Activated naive CD8-positive, alpha-beta T cell (primary cell): ENCODE data around the gene KDM5C.

ENCODE experiments used
- H3K27ac Mint-ChIP-seq: one replicate; pipeline ENCODE4 v1.8.0; 2021; ENCODE audit warnings: mixed read lengths
- H3K27me3 Mint-ChIP-seq: one replicate; pipeline ENCODE4 v1.8.0; 2021; ENCODE audit warnings: mixed read lengths
- H3K36me3 Mint-ChIP-seq: one replicate; pipeline ENCODE4 v1.8.0; 2021; ENCODE audit warnings: mixed read lengths
- H3K4me1 Mint-ChIP-seq: one replicate; pipeline ENCODE4 v1.8.0; 2021; ENCODE audit warnings: low read depth, mixed read lengths
- H3K4me3 Mint-ChIP-seq: one replicate; pipeline ENCODE4 v1.8.0; 2021; ENCODE audit warnings: mild to moderate bottlenecking, mixed read lengths
- H3K9me3 Mint-ChIP-seq: one replicate; pipeline ENCODE4 v1.8.0; 2021; ENCODE audit warnings: low read depth, mixed read lengths

Gene KDM5C

GRCh38 chrX:53224860-53225797, at the start of gene KDM5C:
Gene KDM5C (minus strand): TSS chrX:53225207. CDS start chrX:53224889, 318 bp downstream.
- Mint-ChIP-seq H3K27ac (peak within 1 kb of the TSS; percentile 98), H3K4me3 (peak within 1 kb of the TSS; percentile 95), H3K27me3 (no peaks in the 10 kb centered on the region), H3K36me3 (no peaks in the 10 kb centered on the region), H3K4me1 (peaks cover 26% of the 10 kb centered on the region), H3K9me3 (no peaks in the 10 kb centered on the region)

GRCh38 chrX:53272808-53273337, 47.9 kb upstream of the KDM5C start:
- H3K36me3 Mint-ChIP-seq: no peaks in the 10 kb centered on the region
- H3K27me3 Mint-ChIP-seq: no peaks in the 10 kb centered on the region
- no peak overlapping the region for H3K27ac Mint-ChIP-seq
- no peaks in the 10 kb centered on the region for H3K4me1 Mint-ChIP-seq
- no peaks in the 10 kb centered on the region for H3K9me3 Mint-ChIP-seq
- no peak overlapping the region for H3K4me3 Mint-ChIP-seq

- Mint-ChIP-seq H3K27ac (no peak overlapping the region), H3K36me3 (no peaks in the 10 kb centered on the region)
These were observed 44.6 kb upstream of the KDM5C start for GRCh38 chrX:53269536-53270107.

GRCh38 chrX:53268173-53268572, 43.2 kb upstream of the KDM5C start:
- H3K27ac Mint-ChIP-seq: no peak overlapping the region
- peaks cover 11% of the 10 kb centered on the region for H3K4me1 Mint-ChIP-seq
- H3K27me3 Mint-ChIP-seq: no peaks in the 10 kb centered on the region
- H3K36me3 Mint-ChIP-seq: no peaks in the 10 kb centered on the region
- no peak overlapping the region for H3K4me3 Mint-ChIP-seq
- no peaks in the 10 kb centered on the region for H3K9me3 Mint-ChIP-seq

More at GRCh38 chrX:53269536-53270107, 44.6 kb upstream of the KDM5C start:
- Mint-ChIP-seq H3K4me1 (peaks cover under 1% of the 10 kb centered on the region), H3K4me3 (no peak overlapping the region), H3K9me3 (no peaks in the 10 kb centered on the region), H3K27me3 (no peaks in the 10 kb centered on the region)

GRCh38 chrX:53266914-53267313, 41.9 kb upstream of the KDM5C start:
- Mint-ChIP-seq H3K27me3 (no peaks in the 10 kb centered on the region), H3K36me3 (no peaks in the 10 kb centered on the region), H3K9me3 (no peaks in the 10 kb centered on the region), H3K4me3 (no peak overlapping the region), H3K27ac (no peak overlapping the region), H3K4me1 (peaks cover 24% of the 10 kb centered on the region)

- Mint-ChIP-seq H3K4me1 (peaks cover 31% of the 10 kb centered on the region), H3K4me3 (no peak overlapping the region), H3K9me3 (no peaks in the 10 kb centered on the region), H3K27ac (no peak overlapping the region), H3K27me3 (no peaks in the 10 kb centered on the region), H3K36me3 (no peaks in the 10 kb centered on the region)
These were observed 41.0 kb upstream of the KDM5C start for GRCh38 chrX:53265771-53266574.

GRCh38 chrX:53263597-53264094, 38.6 kb upstream of the KDM5C start:
- Mint-ChIP-seq H3K9me3 (no peaks in the 10 kb centered on the region), H3K36me3 (no peaks in the 10 kb centered on the region), H3K4me3 (no peak overlapping the region), H3K27ac (peak overlapping the region; percentile 42), H3K4me1 (peaks cover 31% of the 10 kb centered on the region), H3K27me3 (no peaks in the 10 kb centered on the region)

GRCh38 chrX:53262918-53263394, 37.9 kb upstream of the KDM5C start:
- H3K27ac Mint-ChIP-seq: peak overlapping the region; percentile 70
- H3K27me3 Mint-ChIP-seq: no peaks in the 10 kb centered on the region
- peaks cover 31% of the 10 kb centered on the region for H3K4me1 Mint-ChIP-seq
- H3K36me3 Mint-ChIP-seq: no peaks in the 10 kb centered on the region
- H3K9me3 Mint-ChIP-seq: no peaks in the 10 kb centered on the region
- no peak overlapping the region for H3K4me3 Mint-ChIP-seq

GRCh38 chrX:53262189-53262917, 37.3 kb upstream of the KDM5C start:
- Mint-ChIP-seq H3K27ac (peak overlapping the region; percentile 70), H3K4me1 (peaks cover 31% of the 10 kb centered on the region), H3K36me3 (no peaks in the 10 kb centered on the region), H3K4me3 (no peak overlapping the region), H3K9me3 (no peaks in the 10 kb centered on the region), H3K27me3 (no peaks in the 10 kb centered on the region)

- H3K27me3 Mint-ChIP-seq: no peaks in the 10 kb centered on the region
- peaks cover 31% of the 10 kb centered on the region for H3K4me1 Mint-ChIP-seq
- H3K4me3 Mint-ChIP-seq: no peak overlapping the region
- H3K9me3 Mint-ChIP-seq: no peaks in the 10 kb centered on the region
- H3K36me3 Mint-ChIP-seq: no peaks in the 10 kb centered on the region
- no peak overlapping the region for H3K27ac Mint-ChIP-seq
These were observed 36.5 kb upstream of the KDM5C start for GRCh38 chrX:53261355-53261972.

GRCh38 chrX:53260836-53261235, 35.8 kb upstream of the KDM5C start:
- H3K36me3 Mint-ChIP-seq: no peaks in the 10 kb centered on the region
- no peaks in the 10 kb centered on the region for H3K27me3 Mint-ChIP-seq
- no peak overlapping the region for H3K4me3 Mint-ChIP-seq
- no peak overlapping the region for H3K27ac Mint-ChIP-seq
- no peaks in the 10 kb centered on the region for H3K9me3 Mint-ChIP-seq
- peaks cover 31% of the 10 kb centered on the region for H3K4me1 Mint-ChIP-seq

GRCh38 chrX:53257670-53258423, 32.8 kb upstream of the KDM5C start:
- Mint-ChIP-seq H3K9me3 (no peaks in the 10 kb centered on the region), H3K27ac (no peak overlapping the region), H3K4me1 (peaks cover 17% of the 10 kb centered on the region), H3K27me3 (no peaks in the 10 kb centered on the region), H3K4me3 (no peak overlapping the region), H3K36me3 (no peaks in the 10 kb centered on the region)

- H3K4me1 Mint-ChIP-seq: peaks cover 10% of the 10 kb centered on the region
- no peaks in the 10 kb centered on the region for H3K9me3 Mint-ChIP-seq
- H3K27ac Mint-ChIP-seq: no peak overlapping the region
- H3K4me3 Mint-ChIP-seq: no peak overlapping the region
- no peaks in the 10 kb centered on the region for H3K36me3 Mint-ChIP-seq
- no peaks in the 10 kb centered on the region for H3K27me3 Mint-ChIP-seq
These were observed 32.2 kb upstream of the KDM5C start for GRCh38 chrX:53257166-53257565.
